Myocyte (in vitro differentiated cells): ENCODE results near the gene KRT76. TPM values are rescaled to one million over a fixed set of nuclear protein-coding genes. Genes with fewer than 3 reads are reported as not detected.
"Not testable (repeated sequence)": the region's sequence is repeated elsewhere in the genome, so short reads cannot be mapped to it uniquely, and the experiment has no call there.

Source experiments
- DNase-seq: peaks from one replicate; pipeline ENCODE4 v3.0.0-alpha.2; 2012; ENCODE audit warnings: low read depth
- total RNA-seq: library from RNA; depleted of rRNA; stranded (reverse); fragments of >200 nt; gene quantifications from 2 replicates; pipeline ENCODE4 v1.2.3, GENCODE V29; 2014

The KRT76 gene
- total RNA-seq, 1 donor from 2014 or later = not detected

DNA sequence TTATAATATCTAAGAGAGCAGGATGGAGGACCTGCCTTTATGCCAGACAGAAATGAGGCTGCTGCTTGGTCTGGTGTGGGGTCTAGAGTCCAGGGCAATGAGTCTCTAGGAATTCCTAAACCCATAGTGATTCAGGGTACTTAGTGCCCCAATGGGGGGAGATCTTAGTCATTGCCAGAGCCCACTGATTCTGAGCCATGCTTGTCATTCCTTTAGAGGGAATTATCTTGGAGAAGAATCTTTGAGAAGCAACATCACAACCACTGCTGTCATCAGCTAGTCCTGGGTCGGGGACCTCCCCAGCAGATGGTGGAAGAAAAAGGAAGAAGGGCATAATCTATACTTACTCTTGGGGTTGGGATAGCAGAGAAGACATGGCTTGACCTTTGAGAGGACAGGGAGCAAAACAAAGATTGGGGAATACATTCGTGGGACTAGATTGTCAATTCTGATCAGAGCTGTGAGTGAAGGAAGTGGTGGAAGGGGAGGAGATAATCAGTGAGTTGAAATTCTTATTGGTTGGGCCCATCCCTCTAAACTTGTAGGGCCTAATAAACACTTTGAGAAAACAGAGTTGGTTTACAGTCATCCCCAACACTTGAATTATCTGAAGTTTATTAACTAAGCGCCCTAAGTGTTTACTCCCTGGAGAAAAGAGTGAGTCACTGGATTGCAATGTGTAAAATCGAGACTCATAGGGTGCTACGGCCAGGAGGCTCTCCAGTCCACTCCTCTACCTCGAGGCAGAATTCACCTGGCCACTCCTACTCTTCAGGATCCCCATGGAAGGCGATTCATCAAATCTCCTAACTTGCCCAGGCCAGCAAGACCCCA is 21.7 kb upstream of the KRT76 start:
- DNase-seq = no peak

DNA sequence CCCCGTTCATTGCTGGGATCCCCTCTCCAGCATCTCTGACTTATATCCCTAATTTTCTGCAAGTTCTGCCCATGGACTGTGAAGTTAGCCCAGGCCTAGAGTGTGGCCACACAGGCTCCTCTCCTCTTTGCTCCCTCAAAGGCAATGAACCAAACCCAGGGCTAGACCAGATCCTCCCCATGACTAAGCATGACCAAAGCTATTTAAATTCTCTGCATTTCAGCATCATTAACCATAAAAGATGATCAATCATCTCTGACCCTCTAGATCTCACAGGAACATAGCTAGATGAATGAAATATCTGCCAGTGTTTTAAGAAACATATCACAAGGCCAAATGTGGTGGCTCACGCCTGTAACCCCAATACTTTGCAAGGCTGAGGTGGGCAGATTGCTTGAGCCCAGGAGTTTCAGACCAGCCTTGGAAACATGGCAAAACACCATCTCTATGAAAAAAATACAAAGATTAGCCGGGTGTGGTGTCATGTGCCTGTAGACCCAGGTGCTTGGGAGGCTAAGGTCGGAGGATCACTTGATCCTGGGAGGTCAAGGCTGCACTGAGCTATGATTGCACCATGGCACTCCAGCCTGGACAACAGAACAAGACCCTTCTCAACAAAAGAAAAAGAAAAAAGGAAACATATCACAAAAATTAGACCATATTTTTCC is 21.0 kb upstream of the KRT76 start:
- no peak for DNase-seq

DNA sequence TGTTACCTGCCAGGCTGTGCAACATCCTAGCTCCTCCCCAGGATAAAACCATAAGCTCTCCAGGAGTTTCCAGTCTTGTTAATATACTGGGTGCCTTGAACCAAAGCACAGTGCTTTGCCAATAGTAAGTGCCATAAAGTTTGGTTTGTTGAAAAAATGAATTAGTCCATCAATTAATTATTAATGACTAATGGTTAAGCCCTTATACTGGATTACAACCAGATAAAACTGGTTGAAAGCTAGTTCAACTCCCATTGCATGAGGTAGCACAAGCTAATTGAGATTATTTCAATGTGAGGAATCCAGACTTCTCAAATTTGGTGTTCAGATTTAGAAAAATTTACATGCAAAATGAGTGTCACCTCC is 20.4 kb upstream of the KRT76 start:
- DNase-seq = no peak

DNA sequence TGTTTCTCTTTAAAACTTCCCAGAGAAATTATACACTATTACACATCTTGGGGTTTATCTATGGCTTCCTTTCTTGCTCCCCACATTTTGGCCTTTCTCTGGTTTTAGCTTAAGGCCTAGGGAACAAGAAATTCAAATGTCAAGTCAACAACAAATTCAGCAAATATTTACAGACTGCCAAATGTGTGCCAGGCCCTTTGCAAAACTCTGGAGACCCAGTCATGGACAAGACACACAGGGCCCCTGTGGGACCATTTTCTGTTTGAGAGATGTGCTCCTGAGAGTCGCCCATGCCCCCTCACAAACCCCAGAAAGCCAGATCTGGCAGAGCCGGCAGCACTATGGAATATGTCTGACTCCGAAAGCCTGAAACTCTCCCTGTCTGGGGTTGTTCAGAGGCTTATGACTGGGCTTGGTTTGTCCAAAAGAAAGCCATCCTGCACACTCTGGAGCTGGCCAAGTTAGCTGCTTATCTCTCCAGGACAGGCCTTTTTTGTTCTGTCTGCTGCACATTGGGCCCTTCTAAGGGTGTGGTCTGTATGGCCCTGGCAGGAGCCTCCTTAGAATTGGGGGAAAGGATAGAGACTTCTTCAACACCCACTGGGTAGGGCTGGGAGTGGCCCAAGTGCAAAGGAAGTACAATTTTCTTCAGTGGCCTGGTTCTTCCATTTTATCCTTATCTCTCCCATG is 19.8 kb upstream of the KRT76 start:
- DNase-seq = no peak

DNA sequence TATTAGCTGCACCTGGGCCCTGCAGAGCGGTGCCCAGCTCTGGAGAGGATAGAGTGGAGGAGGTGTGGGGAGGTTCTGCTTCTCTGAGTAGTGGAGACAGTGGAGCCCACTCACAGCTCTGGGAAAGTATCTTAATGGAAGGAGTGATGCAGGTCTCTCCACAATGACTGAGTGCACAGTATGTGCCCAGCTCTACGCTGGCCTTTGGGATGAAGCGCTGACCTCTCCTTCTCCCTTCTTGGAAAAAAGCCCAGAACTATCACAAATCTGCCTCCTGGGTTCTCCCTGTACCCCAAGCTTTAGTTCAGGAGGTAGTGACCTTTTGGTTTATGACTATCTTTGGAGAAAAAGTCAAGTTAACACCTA is 19.3 kb upstream of the KRT76 start:
- no peak for DNase-seq

DNA sequence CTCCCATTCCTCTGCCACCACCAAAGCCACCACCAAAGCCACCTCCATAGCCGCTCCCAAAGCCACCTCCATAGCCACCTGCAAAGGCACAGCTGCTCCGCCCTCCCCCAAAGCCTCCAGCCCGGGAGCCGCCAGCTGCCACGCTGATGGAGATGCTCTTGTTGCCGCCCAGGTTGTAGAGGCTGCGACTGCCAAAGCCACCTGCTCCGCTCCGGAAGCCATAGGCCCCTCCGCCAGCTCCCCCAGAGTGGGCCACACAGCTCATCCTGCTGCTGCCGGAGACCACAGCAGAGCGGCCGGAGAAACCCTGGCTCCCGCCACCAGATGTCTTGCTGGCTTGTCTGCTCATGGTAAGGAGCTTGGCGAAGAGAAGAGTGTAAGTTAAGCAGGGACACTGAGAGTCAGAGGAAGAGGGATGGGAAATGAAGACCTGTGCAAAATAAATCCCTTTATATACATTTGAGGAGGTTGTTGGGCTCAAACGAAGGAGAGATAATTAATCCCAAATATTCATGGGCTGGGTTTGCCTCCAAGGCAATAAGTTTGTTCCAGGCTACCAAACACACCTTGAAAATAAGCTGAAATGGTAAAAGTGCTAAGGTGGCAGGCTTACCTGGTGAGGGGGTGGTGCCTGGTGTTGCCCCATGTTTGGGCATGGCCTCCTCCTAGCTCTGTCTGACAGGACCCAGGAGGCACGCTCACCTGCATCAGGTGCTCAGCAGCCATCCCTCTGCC is 18.7 kb upstream of the KRT76 start, which contains the start of gene KRT3:
KRT3 (minus strand) TSS at position 424 of the 735 bp plus-strand sequence; CDS start at position 349, 75 bp downstream.
- DNase-seq = no peak

DNA sequence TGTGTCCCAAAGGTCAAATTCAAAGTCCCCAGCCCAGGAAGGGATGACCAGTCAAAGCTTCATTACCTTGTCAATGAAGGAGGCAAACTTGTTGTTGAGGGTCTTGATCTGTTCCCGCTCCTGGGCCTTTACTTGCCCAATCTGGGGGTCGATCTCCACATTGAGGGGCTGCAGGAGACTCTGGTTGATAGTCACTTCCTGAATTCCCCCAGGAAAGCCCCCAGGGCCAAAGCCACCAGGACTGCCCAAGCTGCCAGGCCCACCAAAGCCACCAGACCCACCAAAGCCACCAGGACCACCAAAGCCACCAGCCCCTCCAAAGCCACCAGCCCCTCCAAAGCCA is 18.2 kb upstream of the KRT76 start:
- DNase-seq = not testable (repeated sequence)

DNA sequence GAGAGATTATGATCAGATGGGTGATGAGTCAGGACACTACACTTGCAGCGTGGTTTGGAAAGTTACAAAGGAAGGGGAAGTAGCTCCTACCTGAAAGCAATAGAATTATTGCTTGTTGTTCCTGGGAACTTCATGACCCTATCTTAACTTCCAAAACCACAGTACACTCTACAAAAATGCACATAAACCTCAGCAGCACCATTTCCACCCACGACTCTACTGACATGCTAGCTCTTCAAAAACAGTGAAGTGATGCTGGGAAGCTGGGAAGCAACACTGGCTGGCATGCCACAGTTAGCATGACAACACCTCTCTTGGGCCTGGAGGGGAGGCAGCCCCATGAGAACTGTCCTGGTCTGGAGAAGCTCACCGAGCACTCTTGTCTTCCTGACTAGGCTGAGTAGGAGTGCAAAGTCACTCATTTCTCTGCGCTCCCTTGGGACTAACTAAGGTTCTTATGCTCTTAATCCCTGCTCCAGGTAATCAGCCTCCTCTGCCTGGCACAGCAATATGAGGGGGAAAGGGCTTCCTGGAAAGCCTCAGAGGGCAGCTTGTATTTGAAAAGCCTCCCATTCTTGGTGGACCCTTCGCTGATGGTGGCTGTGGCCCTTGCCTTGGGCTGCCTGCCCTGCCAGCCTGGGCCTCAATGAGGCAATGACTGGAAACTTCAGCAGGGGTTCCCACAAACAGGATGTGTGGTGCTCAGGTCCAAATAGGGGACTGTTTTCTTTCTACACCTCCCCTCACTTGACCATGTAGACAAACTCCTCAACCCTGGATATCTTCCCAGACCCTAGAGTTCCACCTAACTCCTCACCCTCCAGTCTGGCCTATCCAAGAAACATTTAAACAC is 17.6 kb upstream of the KRT76 start:
- no peak for DNase-seq

DNA sequence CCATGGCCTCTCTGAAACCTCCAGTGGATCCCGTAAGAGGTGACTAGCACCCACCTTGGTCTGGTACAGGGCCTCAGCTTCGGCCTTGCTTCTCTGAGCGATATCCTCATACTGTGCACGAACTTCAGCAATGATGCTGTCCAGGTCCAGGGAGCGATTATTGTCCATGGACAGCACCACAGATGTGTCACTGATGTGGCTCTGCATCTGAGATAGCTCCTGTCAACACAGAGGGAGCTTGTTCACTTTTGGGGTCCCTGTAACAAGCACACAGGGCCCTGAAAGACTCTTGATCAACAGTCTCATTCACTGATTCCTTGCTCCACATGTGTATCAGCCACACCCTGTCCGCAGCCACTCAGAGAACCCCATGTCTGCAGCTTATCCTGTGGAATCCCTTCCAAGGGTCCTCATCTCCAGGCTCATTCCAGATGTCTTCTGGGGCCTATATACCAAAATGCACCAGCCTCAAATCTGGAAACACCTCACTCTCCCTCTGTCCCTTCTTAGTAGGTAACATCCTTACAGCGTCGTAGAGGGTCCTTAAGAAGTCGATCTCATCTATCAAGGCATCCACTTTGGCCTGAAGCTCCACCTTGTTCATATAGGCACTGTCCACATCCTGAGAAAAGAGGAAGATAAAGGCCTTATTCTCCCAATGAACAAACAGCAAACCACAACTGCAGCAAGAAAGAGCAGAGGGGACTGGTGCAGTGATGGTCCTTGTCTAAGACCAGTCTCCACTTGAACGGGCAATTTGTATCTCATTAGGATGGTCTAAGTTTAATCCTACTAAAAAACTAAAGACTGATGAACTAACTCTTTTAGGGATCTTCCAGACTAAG is 15.3 kb upstream of the KRT76 start:
- DNase-seq = no peak

DNA sequence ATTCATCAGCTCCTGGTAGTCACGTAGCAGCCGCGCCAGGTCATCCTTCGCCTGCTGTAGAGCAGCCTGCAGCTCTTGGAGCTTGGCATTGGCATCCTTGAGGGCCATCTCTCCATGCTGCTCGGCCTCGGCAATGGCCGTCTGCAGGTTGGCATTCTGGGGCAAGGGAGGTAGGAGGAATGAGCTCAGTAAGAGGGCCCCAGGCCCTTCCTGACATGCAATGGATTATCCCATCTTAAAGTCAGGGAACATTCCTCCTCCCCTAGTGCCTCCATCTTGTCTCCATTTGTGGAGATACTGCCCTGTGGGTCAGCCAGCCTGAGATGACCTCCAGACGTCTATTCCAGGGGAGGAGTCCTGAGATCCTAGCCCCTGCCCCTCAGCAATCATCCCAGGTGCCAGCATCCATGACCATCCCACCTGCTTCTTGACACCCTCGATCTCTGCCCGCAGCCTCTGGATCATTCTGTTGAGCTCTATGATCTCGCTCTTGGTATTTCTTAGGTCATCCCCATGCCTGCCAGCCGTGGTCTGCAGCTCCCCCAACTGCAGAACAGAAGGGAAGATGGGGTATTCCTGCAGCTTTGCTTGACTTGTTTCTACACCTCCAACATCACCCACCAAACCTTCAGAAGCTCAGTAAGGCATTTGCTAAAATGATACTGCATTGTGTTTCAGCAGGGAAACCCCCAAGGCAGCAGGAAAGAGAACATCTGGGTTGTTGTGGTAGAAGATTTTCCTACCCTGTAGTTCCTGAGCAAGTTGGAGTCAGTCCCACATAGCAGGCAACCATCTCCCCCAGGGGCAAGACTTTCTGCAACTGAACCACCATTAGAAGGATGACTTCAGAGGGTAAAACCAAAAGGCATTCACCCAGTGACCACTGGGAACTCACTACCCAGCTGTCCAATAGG is 14.4 kb upstream of the KRT76 start:
- no peak for DNase-seq

DNA sequence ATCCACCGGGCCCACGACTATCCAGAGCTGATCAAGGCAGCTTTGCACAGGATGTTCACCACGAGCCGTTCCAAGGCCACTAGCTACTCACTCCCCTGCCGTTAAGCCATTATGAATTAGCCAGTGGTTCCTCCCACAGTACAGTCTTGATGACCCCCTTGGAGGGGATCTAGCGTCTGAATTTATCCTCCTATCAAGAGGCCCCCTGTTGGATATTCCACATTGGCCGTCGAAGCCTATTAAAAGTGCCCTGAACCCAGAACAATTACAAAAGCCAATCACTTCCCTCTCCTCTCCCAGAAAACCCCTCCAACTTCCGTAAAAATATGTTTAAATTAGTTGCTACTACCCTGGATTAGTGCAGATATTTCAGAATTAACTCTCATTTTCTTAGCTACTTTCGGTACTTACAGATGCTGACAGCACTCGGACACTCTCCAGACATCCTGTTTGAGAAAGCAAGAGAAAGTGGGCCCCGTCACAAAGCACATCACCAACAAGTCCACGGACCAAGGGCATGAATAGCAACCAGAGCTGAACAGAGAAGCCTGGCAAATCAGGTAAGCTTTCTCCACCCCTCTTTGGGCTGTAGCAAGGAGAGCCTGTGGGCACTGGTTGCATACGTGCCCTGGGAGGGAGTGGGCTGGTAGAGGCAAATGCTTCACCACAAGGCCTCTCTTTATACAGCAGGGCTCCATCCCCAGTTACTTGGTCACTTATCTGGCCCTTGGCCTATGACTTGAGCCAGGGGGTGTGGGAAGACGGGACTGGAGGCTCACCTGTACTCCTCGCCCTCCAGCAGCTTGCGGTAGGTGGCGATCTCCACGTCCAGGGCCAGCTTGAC is 13.5 kb upstream of the KRT76 start:
- DNase-seq = no peak

DNA sequence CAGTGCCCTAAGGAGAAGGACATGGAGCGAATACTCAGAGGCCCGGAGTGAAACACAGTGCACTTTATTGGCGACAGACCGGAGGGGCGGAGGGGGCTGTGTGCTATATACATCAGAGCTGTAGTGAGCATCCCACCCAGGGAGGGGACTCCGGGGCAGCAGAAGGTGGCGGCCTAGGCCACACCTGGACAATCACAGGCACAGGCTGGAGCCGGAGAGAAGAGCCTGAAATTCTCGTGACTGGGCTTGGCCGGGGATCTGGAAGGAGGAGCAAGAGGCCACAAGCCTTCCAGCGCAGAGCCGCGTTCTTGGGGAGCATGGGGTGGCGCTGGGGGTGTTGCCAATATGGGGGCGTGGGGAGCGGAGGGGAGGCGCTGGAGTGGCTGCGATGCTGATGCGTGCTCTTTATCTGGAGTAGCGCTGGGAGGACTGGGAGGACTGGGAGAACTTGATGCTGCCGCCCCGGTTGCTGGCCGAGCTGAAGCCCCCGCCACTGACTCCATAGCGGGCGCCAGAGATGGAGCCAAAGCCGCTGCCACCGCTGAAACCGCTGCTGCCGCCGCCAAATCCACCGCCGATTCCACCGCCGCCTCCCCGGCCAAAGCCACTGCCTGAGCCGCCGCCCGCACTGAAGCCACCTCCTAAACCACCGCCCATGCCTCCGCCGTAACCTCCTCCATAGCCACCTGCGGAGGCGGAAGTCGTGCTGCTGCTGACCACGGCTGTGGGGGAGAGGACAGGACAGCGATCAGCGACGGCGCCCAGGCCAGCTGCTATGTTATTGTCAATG is 12.7 kb upstream of the KRT76 start:
- DNase-seq = no peak

DNA sequence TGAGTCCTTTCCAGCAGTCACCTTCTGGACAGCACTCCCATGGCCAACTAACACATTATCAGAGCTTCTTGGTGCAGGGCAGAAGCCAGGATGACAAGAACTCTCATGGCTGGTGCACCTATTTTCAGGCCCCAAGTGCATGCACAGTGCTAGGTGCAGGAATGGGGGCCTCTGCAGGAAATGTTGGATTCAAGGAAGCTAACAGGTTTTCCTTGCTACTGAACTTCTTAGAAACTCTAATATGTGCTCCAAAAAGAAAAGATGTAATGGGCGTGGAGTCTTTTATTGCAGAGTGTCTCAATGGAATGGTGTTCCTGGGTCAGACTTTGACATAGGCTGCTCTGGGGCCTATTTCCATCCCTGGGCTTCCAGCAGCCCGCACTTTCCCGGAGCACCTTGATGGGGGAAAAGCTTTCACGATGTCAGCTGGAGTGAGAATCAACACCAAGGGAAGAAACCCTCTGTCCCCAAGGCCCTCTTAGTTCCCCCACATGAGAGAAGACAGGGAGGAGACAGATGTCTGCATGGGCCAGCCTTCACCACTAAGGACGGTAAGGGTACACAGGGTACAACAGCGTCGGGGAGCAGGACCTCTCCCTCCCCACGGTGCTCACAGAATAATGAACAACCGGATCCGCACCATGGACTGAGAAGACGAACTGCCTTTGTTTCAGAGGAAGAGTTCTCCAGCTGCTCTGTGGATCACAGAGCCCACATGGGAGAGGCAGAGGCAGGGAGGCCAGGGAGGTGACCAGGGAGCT is 11.9 kb upstream of the KRT76 start:
- DNase-seq = no peak

DNA sequence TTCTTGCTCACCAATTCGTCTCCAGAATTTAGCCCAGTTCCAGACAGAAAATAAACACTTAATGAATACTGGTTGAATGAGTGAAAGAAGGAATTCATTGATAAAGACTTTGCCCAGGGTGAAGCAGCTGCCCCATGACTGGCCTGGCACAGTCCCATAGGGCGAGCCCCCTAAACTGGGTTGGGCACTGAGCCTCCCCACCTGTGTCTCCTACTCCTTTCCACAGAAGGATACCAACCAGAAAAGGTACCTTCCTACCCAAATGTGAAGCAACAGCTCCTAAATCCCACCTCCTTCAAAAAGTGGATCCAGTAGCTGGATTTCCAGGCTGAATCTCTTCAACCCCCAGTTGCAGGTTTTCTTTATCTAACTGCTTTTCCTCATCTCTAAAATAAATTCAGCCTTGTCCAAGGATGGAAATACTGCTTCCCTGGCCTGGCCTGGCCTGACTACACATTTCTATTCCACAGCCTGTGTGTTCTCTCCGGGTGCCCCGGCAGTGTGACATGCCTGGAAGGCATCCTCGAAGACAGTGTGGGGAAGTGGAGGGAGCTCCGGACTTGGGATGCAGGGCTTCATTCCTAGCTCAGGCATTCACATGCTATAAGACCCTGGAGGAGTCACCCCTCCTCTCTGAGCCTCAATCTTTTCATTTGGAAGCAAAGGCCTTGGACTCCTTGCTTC is 11.2 kb upstream of the KRT76 start:
- DNase-seq = no peak

DNA sequence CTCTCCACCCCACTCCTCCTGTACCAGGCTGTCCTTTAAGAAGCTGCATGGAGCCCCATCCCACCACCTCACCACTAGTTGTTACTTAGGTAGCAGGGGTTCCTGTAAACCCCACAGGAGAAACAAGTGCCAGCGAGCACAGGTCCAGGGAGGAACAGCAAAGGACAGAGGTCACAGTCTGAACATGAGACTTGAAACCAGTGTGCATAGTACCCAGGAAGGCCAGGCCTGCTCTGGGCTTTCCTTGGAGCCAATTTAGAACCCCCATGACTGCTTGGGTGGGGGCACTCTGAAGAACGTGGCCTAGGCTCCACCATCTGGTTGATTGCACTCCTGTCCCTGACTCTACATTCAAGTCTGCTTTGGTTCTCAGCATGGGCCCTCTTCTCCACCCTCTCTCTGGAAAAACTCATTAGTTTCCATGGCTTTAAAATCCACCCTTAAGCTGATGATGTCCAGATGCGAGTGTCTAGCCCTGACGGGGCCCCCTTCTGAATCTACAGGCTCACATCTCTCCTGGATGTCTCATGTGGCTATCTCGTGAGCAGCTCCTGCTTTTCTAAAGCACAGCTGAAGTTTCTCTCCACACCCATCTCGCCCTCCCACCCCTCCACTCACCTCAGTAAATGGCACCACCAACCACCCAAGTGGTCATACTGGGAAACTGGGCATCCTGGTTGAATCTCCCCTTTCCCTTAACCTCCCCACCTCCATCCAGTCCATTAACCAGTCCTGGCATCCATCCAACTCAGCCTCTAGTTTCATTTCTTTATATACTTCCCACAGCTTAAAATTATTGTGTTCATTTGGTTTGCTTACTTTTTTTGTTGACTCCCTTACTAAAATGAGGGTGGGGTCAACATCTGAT is 10.4 kb upstream of the KRT76 start:
- DNase-seq = no peak
